Ishikawa (cell line): ENCODE data around the gene OPN1SW.

Experiments
- CEBPB ChIP-seq: IDR thresholded peaks from 2 replicates; pipeline ENCODE4 v1.6.1; 2012
- CREB1 ChIP-seq: IDR thresholded peaks from 2 replicates; pipeline ENCODE4 v1.6.1; 2012; ENCODE audit warnings: low read depth
- EGR1 ChIP-seq: IDR thresholded peaks from 2 replicates; pipeline ENCODE4 v1.6.1; 2012
- EP300 ChIP-seq: IDR thresholded peaks from 2 replicates; pipeline ENCODE4 v1.6.1; 2012; ENCODE audit warnings: borderline replicate concordance
- FOXM1 ChIP-seq: IDR thresholded peaks from 2 replicates; pipeline ENCODE4 v1.6.1; 2012; ENCODE audit warnings: low read depth, borderline replicate concordance
- NFIC ChIP-seq: IDR thresholded peaks from 2 replicates; pipeline ENCODE4 v1.6.1; 2012
- RAD21 ChIP-seq: IDR thresholded peaks from 2 replicates; pipeline ENCODE4 v1.6.1; 2012; ENCODE audit warnings: low read depth
- TAF1 ChIP-seq: IDR thresholded peaks from 2 replicates; pipeline ENCODE4 v1.6.1; 2012; ENCODE audit warnings: low read depth, mild to moderate bottlenecking
- TCF12 ChIP-seq: IDR thresholded peaks from 2 replicates; pipeline ENCODE4 v1.6.1; 2012; ENCODE audit warnings: low read depth
- TEAD4 ChIP-seq: IDR thresholded peaks from 2 replicates; pipeline ENCODE4 v1.6.1; 2012
- YY1 ChIP-seq: IDR thresholded peaks from 2 replicates; pipeline ENCODE4 v1.6.1; 2012; ENCODE audit warnings: low read depth
- ZBTB7A ChIP-seq: IDR thresholded peaks from 2 replicates; pipeline ENCODE4 v1.6.1; 2012; ENCODE audit warnings: low read depth
- TF ChIP-seq, protein P1 (sequence below): IDR thresholded peaks from 2 replicates; pipeline ENCODE4 v1.6.1; 2012; ENCODE audit warnings: low read depth, mild to moderate bottlenecking
- TF ChIP-seq, protein P2 (sequence below): IDR thresholded peaks from 2 replicates; pipeline ENCODE4 v1.6.1; 2012
- TF ChIP-seq, protein P3 (sequence below): IDR thresholded peaks from 2 replicates; pipeline ENCODE4 v1.6.1; 2012

Gene OPN1SW

DNA sequence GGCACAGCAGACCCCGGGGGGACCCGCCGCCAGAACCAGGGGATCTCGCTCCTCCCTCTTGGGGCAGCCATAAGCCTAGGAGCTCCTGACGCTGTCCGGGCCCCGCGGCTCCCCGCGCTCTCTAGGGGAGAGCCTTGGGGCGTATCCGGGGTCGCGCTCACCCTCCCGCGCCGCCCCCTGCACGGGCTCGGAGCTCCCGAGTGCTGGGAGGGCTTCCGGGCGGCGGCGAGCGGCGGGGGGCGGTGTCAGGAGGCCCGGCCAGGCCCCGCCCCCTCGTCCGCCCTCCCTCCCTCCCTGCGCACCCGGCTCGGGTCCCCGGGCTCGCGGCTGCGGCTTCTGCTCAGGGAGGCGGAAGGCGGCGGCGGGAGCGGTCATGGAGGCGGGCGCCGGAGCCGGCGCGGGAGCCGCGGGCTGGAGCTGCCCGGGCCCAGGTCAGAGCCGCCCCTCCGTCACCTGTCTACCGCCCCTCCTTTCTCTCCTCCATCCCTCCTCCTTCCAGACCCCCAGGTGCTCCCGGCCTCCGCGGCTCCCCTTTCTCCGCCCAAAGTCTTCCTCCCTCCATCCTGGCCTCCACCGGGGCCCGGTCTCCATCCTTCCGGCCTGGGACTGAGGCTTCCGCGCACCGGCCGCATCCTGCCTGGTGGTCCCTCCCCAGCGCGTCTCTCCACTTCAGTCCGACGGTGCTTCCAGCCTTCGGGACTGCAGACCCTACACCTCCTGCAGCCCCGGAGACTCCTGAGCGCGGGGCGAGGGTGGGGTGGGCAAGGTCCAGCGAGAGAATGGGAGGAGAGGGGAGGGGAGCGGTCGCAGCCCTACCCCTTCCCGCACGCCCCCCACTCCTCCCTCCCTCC, 15.8 kb upstream of the OPN1SW start, which contains the start of gene CCDC136:
CCDC136 (plus strand) TSS at position 848 of the 851 bp plus-strand sequence. CDS start 444 bp downstream, outside the sequence.
- peak; percentile 1; the same call in 1 of the 2 replicates for TF ChIP-seq ZBTB7A
- TF ChIP-seq, protein P1, sequence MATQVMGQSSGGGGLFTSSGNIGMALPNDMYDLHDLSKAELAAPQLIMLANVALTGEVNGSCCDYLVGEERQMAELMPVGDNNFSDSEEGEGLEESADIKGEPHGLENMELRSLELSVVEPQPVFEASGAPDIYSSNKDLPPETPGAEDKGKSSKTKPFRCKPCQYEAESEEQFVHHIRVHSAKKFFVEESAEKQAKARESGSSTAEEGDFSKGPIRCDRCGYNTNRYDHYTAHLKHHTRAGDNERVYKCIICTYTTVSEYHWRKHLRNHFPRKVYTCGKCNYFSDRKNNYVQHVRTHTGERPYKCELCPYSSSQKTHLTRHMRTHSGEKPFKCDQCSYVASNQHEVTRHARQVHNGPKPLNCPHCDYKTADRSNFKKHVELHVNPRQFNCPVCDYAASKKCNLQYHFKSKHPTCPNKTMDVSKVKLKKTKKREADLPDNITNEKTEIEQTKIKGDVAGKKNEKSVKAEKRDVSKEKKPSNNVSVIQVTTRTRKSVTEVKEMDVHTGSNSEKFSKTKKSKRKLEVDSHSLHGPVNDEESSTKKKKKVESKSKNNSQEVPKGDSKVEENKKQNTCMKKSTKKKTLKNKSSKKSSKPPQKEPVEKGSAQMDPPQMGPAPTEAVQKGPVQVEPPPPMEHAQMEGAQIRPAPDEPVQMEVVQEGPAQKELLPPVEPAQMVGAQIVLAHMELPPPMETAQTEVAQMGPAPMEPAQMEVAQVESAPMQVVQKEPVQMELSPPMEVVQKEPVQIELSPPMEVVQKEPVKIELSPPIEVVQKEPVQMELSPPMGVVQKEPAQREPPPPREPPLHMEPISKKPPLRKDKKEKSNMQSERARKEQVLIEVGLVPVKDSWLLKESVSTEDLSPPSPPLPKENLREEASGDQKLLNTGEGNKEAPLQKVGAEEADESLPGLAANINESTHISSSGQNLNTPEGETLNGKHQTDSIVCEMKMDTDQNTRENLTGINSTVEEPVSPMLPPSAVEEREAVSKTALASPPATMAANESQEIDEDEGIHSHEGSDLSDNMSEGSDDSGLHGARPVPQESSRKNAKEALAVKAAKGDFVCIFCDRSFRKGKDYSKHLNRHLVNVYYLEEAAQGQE, result no peak

DNA sequence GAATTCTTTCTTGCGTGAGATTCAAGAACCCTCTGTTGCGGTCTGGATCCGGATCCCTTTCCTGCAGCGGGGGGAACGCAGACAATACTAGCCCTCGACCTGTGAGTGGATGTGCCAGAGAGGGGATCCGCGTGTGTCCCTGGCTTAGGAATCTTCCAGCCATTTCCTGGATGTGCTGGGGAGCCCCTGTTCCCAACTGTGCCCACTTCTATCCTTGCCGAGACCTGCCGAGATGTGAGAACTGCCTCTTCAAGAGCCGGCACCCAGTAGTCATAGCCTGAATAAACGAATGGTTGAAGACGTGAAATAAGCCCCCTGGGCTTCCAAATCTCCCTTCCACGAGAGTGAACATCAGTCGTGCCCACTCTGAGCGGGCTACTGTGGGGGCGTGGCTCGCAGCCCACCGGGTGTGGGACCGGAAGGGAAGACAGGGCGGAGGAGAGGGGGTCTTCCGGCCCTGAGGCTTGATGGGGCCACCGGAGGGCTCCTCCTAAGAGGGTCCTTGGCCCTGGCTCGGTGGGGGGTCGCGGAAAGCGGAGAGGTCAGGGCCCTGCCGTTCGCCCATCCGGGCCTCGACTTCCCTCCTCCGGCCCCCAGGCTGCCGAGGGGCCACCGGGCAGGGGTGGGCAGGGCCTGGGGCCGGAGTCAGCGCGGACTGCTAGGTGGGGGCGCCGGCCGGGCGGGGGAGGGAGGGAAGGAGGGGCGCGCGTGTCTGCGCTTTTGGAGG, 14.9 kb upstream of the OPN1SW start:
- no peak for TF ChIP-seq EP300
- no peak for TF ChIP-seq NFIC
- TF ChIP-seq, protein P2, sequence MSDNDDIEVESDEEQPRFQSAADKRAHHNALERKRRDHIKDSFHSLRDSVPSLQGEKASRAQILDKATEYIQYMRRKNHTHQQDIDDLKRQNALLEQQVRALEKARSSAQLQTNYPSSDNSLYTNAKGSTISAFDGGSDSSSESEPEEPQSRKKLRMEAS, result no peak
- TF ChIP-seq, protein P1, result no peak
- no peak for TF ChIP-seq TCF12
- TF ChIP-seq, protein P3, sequence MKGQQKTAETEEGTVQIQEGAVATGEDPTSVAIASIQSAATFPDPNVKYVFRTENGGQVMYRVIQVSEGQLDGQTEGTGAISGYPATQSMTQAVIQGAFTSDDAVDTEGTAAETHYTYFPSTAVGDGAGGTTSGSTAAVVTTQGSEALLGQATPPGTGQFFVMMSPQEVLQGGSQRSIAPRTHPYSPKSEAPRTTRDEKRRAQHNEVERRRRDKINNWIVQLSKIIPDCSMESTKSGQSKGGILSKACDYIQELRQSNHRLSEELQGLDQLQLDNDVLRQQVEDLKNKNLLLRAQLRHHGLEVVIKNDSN, result no peak
- no peak; the same call in 1 of the 2 replicates for TF ChIP-seq ZBTB7A

DNA sequence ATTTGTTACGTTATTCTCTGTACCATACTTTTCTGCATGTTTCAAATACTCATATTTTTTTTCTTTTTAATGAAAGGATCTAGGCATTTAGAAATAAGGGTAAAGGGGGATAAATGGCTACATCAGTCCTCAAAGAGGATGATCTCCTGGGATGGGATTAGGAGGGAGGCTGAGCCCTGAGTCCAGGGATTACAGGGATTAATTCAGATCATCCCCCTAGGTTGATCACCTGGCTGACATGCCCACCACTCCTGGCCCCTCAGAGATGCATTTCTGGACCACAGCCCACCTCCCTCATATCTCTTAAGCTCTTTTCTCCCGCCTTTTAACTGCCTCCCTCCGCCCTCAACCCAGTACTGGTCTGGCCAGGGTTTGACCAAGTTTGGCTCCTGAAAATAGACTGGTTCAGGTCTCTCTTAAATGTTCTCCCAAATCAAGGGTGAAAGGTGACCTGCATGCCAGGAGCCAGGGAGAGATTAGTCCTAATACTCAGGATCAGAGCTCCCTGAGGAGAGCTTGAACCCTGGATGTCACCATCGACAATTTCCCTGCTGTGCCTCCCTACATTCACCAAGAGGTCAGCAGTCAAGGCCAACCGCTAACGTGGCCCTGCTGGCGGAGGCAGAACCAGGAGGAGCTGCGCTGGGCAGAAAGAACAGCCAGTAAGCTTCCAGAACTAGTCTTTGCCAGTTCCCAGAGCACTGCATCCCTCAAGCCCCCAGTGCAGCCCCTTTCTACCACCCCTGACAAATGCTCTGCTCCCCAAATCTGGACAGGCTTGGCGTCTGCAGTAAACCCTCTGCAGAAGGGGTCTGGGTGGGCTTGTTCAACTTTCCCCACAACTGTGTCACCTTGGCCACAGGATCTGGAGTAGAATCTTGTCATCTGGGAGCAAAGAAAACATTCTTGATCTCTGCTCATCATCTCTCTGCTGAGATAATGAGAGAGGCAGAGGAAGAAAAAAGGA, 13.1 kb upstream of the OPN1SW start:
- TF ChIP-seq RAD21 (no peak), TAF1 (no peak), TEAD4 (no peak), CREB1 (no peak), TCF12 (no peak), CEBPB (no peak), EGR1 (no peak), ZBTB7A (no peak), EP300 (no peak), YY1 (no peak), FOXM1 (no peak), NFIC (no peak)
- TF ChIP-seq, protein P2, result no peak
- TF ChIP-seq, protein P3, result no peak
- TF ChIP-seq, protein P1, result no peak
